ENCODE data around the gene EXOC3L1.

EXOC3L1 gene

GRCh38 chr16:67216612-67217490 is 26.9 kb upstream of the EXOC3L1 start:
- peak; percentile 55 to 64 for DNase-seq (ENCODE audit: low read depth in 1 of 2, low spot score in 1 of 2)
- H3K4me3 ChIP-seq (replicated peaks; ENCODE audit: insufficient read depth, low read length), result no peak overlapping the region
- H3K27ac ChIP-seq (replicated peaks), result no peak overlapping the region

GRCh38 chr16:67215706-67216105 is 25.8 kb upstream of the EXOC3L1 start:
- no peak for DNase-seq (ENCODE audit: low read depth in 1 of 2, low spot score in 1 of 2)
- Histone ChIP-seq H3K27ac (replicated peaks) (no peak overlapping the region), H3K27me3 (ENCODE audit: insufficient read depth, poor library complexity, severe bottlenecking) (no peaks in the 10 kb centered on the region), H3K4me3 (replicated peaks; ENCODE audit: insufficient read depth, low read length) (no peak overlapping the region)
- TF ChIP-seq REST (IDR thresholded peaks at IDR 0.05; ENCODE audit: insufficient replicate concordance, low read depth) (no peak), SPI1 (IDR thresholded peaks at IDR 0.05; ENCODE audit: borderline replicate concordance, low read depth) (no peak), GABPA (IDR thresholded peaks at IDR 0.05; ENCODE audit: low read depth) (no peak), CTCF (IDR thresholded peaks at IDR 0.05; ENCODE audit: insufficient read depth, low read length) (no peak), POLR2AphosphoS5 (IDR thresholded peaks at IDR 0.05; ENCODE audit: low read depth) (no peak)

More at GRCh38 chr16:67216612-67217490, 26.9 kb upstream of the EXOC3L1 start:
- TF ChIP-seq POLR2AphosphoS5 (IDR thresholded peaks at IDR 0.05; ENCODE audit: low read depth) (no peak), SPI1 (IDR thresholded peaks at IDR 0.05; ENCODE audit: borderline replicate concordance, low read depth) (peak; percentile 42; the same call in 1 of the 2 replicates)
- no peaks in the 10 kb centered on the region for H3K27me3 ChIP-seq (ENCODE audit: insufficient read depth, poor library complexity, severe bottlenecking)

- H3K27me3 ChIP-seq (ENCODE audit: insufficient read depth, poor library complexity, severe bottlenecking), result no peaks in the 10 kb centered on the region
- TF ChIP-seq CTCF (IDR thresholded peaks at IDR 0.05; ENCODE audit: insufficient read depth, low read length) (no peak), GABPA (IDR thresholded peaks at IDR 0.05; ENCODE audit: low read depth) (no peak), REST (IDR thresholded peaks at IDR 0.05; ENCODE audit: insufficient replicate concordance, low read depth) (no peak), SPI1 (IDR thresholded peaks at IDR 0.05; ENCODE audit: borderline replicate concordance, low read depth) (no peak), POLR2AphosphoS5 (IDR thresholded peaks at IDR 0.05; ENCODE audit: low read depth) (no peak)
These were observed 23.5 kb upstream of the EXOC3L1 start for GRCh38 chr16:67213197-67214019.

GRCh38 chr16:67212766-67213165 is 22.8 kb upstream of the EXOC3L1 start:
- Histone ChIP-seq H3K27me3 (ENCODE audit: insufficient read depth, poor library complexity, severe bottlenecking) (no peaks in the 10 kb centered on the region), H3K27ac (replicated peaks) (no peak overlapping the region), H3K4me3 (replicated peaks; ENCODE audit: insufficient read depth, low read length) (no peak overlapping the region)
- no peak for DNase-seq (ENCODE audit: low read depth in 1 of 2, low spot score in 1 of 2)
- TF ChIP-seq CTCF (IDR thresholded peaks at IDR 0.05; ENCODE audit: insufficient read depth, low read length) (no peak), POLR2AphosphoS5 (IDR thresholded peaks at IDR 0.05; ENCODE audit: low read depth) (no peak), SPI1 (IDR thresholded peaks at IDR 0.05; ENCODE audit: borderline replicate concordance, low read depth) (no peak), REST (IDR thresholded peaks at IDR 0.05; ENCODE audit: insufficient replicate concordance, low read depth) (no peak), GABPA (IDR thresholded peaks at IDR 0.05; ENCODE audit: low read depth) (no peak)

More at GRCh38 chr16:67213197-67214019, 23.5 kb upstream of the EXOC3L1 start:
- no peak for DNase-seq (ENCODE audit: low read depth in 1 of 2, low spot score in 1 of 2)
- H3K4me3 ChIP-seq (replicated peaks; ENCODE audit: insufficient read depth, low read length), result no peak overlapping the region
- H3K27ac ChIP-seq (replicated peaks), result no peak overlapping the region

All from HL-60 (cell line).